Esophagus squamous epithelium (tissue), 4 donors: ENCODE measurements around the gene HPSE2.

Experiments
- POLR2A ChIP-seq, 4 donors: fragments of 450-650 bp; IDR thresholded peaks; one replicate each; pipeline ENCODE4 v1.6.1; 2017; ENCODE audit warnings: antibody characterized with exemption in 4 of 4, mild to moderate bottlenecking in 4 of 4, moderate library complexity in 3 of 4
- TF ChIP-seq, protein P1 (sequence below), 6 experiments: fragments of 450-650 bp in 4 of 6; fragments of 200-600 bp in 2 of 6; sonication (generic) in 2 of 6; IDR thresholded peaks; one replicate each; pipeline ENCODE4 v1.5.1; 2016 to 2019; ENCODE audit warnings: antibody characterized with exemption in 6 of 6, mild to moderate bottlenecking in 4 of 6, moderate library complexity in 4 of 6

DNA sequence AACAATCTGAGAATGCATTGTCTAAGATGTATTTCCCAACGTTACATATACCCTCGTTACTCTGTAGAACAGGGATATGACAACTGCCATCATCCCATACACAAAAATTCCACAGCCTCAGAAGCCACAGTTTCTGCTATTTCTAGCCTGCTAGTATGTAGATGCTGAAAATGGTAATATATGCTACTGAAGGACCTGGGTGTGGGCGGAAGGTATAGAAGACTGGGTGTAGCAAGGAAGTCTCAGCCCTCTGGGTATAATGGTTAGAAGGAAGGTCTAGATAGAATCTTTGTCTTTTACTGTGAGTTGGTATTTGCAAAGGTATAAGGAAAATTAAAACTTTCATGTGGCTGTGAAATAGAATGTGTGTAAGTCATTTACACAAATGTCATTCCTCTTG lies 709.7 kb downstream of the HPSE2 start:
- TF ChIP-seq, protein P1, sequence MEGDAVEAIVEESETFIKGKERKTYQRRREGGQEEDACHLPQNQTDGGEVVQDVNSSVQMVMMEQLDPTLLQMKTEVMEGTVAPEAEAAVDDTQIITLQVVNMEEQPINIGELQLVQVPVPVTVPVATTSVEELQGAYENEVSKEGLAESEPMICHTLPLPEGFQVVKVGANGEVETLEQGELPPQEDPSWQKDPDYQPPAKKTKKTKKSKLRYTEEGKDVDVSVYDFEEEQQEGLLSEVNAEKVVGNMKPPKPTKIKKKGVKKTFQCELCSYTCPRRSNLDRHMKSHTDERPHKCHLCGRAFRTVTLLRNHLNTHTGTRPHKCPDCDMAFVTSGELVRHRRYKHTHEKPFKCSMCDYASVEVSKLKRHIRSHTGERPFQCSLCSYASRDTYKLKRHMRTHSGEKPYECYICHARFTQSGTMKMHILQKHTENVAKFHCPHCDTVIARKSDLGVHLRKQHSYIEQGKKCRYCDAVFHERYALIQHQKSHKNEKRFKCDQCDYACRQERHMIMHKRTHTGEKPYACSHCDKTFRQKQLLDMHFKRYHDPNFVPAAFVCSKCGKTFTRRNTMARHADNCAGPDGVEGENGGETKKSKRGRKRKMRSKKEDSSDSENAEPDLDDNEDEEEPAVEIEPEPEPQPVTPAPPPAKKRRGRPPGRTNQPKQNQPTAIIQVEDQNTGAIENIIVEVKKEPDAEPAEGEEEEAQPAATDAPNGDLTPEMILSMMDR (IDR thresholded peaks at IDR 0.05): no peak
- no peak for TF ChIP-seq POLR2A (IDR thresholded peaks at IDR 0.05)
